NCI-H69 (cell line): ENCODE data around the gene SFT2D3.

Experiments
- DNase-seq: peaks from one replicate; lab custom pipeline; 2025; lab: John Stamatoyannopoulos, UW

The SFT2D3 gene

GRCh38 chr2:127681288-127681804, 20.0 kb upstream of the SFT2D3 start:
- no peak for DNase-seq

GRCh38 chr2:127681976-127682857, 19.1 kb upstream of the SFT2D3 start:
- DNase-seq: no peak

- no peak for DNase-seq
Measured at GRCh38 chr2:127683056-127683455, 18.2 kb upstream of the SFT2D3 start.

GRCh38 chr2:127683757-127684156, 17.5 kb upstream of the SFT2D3 start:
- no peak for DNase-seq

GRCh38 chr2:127685410-127686080, 15.8 kb upstream of the SFT2D3 start:
- no peak for DNase-seq

GRCh38 chr2:127688405-127688804, 12.9 kb upstream of the SFT2D3 start:
- no peak for DNase-seq

GRCh38 chr2:127690696-127691095, 10.6 kb upstream of the SFT2D3 start:
- DNase-seq: no peak

GRCh38 chr2:127694986-127695385, 6.3 kb upstream of the SFT2D3 start:
- DNase-seq: no peak

GRCh38 chr2:127695491-127696472, 5.5 kb upstream of the SFT2D3 start:
- DNase-seq: peak; percentile 81

- DNase-seq: no peak
Measured at GRCh38 chr2:127697482-127698180, 3.7 kb upstream of the SFT2D3 start.

GRCh38 chr2:127698553-127699355, 2.5 kb upstream of the SFT2D3 start:
- DNase-seq: no peak

- peak; percentile 15 for DNase-seq
Measured at GRCh38 chr2:127700527-127701192, 637 bp upstream of the SFT2D3 start.

GRCh38 chr2:127701651-127702394, 526 bp downstream of the SFT2D3 start:
- DNase-seq: peak; percentile 77

- peak; percentile 23 for DNase-seq
Measured at GRCh38 chr2:127702395-127703009, 1.2 kb downstream of the SFT2D3 start.

GRCh38 chr2:127703282-127703681, 2.0 kb downstream of the SFT2D3 start:
- DNase-seq: no peak

GRCh38 chr2:127704641-127705390, 3.5 kb downstream of the SFT2D3 start:
- no peak for DNase-seq

GRCh38 chr2:127705391-127706065, 4.2 kb downstream of the SFT2D3 start:
- DNase-seq: no peak
